Measurements from ENCODE around the gene OPCML.

Gene OPCML

DNA sequence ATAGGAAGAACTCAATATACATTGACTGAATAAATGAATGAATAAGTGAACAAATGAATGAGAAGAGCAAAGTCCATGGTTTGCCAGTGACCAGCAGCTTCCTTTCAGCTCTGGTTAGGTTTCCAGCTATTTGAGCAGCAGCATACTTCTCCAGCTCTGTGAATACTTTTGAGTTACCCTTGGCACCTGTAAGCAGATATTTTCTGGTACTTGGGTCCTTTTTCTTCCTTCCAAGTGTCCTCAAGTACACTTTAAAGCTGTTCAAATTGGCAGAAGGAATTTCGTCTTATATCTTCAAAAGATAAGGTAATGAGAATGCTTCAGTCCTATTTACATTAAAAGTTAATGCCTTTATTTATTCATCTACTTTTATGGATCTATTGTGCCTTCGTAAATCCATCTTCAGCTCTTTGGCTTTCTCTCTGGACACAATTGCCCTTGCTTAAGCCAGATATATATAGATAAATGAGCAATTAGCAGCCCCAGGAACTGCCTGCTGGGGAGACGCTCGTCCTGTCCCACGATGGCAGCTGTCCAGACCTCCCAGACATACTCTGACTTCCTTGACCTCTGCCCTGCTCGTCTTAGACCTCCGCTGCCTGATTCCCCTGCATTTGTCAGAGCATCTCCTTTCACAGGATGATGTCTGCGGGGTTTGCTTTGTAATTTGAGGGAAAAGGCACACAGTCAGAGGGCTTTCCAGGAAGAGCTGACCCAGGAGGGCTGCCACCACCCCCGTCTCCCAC is 926.3 kb downstream of the OPCML start:
- no peak for DNase-seq (ENCODE audit: low read depth)

DNA sequence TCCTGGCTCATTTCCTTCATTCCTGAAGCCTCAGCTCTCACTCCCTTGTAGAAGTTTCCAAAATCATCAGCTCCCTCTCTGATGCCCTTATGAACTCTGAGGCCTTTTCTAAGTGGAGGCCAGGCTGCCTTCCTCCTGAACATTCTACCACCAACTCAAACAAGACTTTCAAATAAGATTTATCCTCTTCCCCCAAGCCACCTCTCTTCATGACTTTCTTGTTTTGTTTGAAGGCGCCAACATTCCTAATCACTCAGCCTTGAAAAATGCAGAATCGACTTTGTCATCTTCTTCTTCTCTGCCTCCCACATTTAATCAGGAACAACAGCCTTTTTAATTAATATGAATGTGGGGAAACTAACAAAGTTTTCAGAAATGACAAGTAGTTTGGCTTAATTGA is 927.9 kb downstream of the OPCML start:
- no peak for DNase-seq (ENCODE audit: low read depth)

DNA sequence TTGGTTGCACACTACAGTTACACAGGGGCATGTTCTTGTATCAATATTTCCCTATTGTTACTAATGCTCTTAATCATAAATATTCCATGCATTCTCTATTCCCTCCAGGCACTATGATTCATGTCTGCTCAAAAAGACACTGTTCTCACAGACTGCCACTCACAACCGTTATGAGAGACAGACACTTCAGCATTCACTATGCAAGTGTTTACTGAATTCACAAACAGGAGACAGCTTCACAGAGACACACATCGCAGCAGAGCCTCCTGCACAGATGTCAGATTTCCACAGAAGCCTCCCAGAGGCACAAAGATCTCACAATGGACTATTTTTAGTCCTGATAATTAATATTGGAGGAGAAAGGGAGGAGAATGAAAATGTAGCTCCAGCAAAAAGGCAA is 930.4 kb downstream of the OPCML start:
- DNase-seq (ENCODE audit: low read depth), result no peak

DNA sequence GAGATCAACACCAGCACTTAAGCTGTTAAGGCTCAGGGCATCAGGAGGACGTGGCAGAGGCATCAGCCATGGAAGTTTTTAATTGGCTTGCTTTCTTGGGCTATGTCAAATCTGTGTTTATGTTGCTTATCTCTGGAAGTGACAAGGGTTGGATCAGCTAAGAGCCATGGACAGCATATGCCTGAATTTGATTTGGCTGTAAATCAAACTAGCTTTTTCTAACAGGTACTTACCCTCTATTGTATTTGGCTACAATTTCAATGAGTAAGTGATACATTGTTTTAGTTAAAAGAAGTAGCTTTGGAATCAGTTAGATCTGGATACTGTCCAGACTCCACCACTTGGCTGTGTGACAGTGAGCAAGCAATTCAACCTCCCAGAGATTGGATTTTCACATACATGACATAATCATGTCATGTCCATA is 936.6 kb downstream of the OPCML start:
- no peak for DNase-seq (ENCODE audit: low read depth)

DNA sequence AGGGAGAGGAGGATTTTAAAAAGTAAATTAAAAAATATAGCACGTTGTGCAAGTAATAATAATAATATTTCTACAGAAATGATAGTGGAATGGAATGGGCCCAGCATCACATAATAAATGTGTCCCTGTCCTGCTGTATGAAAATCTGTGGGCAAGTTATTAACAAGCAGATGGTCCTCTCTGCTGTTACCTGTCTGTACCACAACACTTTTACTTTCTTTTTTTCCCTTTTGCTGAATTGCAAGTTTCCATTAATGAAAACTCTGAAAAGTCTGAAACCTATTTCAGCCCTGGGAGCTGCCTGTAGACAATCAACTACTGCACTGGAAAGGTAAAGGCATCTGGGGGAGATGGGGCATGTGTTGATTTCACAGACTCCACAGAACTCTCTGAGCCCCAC is 937.1 kb downstream of the OPCML start:
- DNase-seq (ENCODE audit: low read depth), result no peak

DNA sequence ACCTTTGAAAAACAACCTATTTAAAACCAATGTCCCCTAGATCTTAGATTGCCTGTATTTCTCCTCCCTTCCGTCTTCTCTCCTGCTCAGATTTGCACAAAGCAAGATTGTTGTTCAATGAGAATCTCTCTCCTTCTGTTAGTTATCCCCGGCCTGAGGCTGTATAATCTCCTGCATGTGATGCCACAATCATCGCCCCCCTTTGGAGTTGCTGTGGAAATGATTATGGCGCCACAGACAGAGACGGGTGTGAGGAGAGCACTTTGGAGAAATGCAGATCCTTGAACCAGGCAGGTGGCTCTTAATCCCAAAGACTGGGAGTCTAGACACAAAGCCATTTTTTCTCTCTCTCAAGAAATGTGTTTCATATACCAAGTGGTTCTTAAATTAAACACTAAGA is 941.3 kb downstream of the OPCML start:
- no peak for DNase-seq (ENCODE audit: low read depth)

DNA sequence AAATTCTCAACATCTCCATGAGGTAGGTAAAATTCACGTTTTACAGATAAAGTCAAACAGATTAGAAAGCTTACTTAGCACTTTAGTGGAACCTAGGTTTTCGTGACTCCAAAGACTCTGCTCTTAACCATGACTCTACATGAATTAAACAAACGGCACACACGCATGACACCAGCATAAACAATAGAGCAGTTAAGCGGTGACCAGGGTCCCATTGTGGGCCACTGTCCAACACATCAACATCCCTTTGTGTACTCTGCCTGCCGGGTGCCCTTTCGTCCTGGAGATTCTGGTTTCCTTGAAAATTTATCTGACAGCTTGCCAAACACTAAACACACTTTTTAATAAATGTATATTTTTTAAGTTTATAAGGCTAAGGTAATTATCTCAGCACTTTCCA is 941.7 kb downstream of the OPCML start:
- DNase-seq (ENCODE audit: low read depth), result no peak

DNA sequence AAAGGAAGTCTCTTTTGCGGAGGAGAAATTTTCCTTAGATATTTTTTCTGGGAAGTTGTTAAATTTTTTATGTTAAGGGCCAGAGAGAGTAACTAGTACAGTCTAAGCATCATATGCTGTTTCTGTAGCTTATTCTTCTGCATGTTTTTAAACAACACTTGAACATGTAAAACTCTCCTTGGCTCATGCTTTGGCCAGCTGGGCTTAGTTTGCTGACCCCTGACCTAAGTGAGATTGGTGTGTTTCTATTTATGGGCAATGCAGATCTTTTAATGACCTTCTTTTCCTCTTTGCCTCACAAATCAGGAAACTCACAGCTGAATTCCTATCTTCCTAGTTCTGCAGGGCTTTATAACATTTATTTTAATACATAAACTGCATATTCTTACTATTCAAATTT is 942.5 kb downstream of the OPCML start:
- DNase-seq (ENCODE audit: low read depth), result no peak

DNA sequence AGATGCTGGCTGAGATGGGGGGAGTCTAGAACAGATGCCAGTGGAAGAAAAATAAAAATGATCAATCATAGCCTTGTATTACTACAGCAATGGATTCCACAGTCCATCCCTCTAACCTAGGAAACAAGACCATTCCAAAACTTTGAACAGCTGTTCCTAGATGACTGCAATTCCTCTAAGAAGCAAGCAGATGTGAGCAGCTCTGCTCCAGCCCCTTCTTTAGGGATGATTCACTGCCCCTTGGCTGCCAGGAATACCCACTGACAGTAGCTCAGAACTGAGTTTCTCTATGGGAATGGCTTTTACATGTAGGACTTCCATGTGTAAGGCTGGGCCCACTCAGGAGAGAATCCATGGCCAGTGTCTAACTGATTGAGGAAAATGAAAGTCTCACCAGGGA is 943.9 kb downstream of the OPCML start:
- no peak for DNase-seq (ENCODE audit: low read depth)

DNA sequence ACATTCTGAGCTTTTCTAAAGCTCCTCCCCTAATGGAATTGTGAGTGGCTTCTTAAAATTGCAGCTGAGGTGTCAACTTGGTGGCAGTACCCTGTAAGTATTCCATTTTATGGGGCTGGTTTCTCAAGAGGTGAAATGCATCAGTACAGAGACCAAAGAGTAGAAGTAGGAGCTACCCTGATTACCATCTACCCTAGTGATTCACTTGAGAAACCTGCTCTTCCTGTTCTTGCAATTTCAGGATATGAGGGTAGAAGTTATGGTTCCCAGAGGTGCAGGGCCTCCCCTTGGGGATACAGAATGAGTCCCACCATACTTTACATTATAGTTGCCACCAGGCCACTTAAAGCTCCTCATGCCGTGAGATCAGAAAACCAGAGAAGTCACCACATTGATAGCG is 944.6 kb downstream of the OPCML start:
- DNase-seq (ENCODE audit: low read depth), result no peak

DNA sequence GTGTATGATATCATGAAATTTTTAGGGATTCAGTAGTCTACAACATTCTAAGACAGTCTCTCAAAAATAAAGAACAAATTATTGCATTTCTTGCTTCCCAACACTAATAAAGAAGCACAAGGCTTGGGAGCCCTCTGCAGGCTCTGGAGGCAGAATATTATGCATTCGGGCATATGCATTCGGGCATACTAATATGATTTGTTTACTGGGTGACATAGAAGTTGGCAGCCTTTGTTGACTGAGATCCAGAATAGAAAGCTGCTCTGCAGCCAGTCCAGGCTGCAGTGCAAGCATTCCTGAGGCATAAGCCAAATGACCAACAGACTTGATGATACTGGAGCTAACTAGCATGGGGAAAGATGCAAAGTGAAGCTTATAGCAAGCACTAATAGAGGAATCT is 945.5 kb downstream of the OPCML start:
- DNase-seq (ENCODE audit: low read depth), result no peak

DNA sequence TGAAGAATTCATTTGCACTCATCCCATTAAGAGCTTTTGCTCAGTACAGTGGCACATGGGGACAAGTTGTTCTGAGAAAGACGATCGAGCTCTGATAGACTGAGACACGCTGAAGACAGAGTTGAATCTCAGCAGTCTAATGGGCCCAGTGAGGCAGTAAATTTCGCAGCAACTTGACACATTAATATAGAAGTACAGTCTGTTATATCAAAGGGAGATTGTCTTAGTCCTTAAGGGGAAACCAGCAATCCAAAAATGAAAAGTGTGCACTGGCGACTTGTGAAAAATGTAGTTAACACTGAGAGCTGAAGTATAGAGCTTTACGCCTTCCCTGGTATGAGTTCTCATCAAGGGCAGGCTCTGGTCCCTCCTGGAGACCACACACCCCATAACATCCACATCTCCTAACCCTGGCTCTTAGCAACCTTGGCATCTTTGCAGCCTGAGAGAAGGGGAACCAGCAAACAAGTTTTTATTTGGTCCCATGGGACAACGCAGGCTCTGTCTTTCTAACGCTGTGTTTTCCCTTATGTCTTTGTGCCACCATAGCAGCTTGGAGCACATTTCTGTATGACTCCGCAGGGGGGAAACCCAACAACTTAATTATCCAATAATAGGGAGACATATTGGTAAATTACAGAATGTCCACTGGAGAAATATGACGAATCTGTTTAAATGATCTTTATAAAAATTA is 952.5 kb downstream of the OPCML start:
- no peak for DNase-seq (ENCODE audit: low read depth)

DNA sequence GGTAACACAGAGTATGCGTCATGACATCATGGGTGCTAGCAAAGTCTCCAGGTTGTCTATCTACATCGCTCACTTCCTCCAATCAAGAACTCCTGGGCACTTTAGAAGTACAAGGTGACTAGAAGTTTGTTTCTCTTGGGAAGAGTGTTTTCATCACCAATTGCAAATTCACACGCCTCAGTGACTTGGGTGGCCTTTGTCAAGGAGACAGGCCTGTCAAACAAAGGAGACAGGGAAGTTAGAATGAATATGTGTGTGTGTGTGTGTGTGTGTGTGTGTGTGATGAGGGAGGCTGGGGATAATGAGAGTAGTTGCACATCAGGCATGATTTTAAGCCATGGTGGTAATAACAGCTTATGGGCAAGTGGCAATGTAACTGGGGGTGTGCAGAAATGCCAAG is 953.2 kb downstream of the OPCML start:
- no peak for DNase-seq (ENCODE audit: low read depth)

DNA sequence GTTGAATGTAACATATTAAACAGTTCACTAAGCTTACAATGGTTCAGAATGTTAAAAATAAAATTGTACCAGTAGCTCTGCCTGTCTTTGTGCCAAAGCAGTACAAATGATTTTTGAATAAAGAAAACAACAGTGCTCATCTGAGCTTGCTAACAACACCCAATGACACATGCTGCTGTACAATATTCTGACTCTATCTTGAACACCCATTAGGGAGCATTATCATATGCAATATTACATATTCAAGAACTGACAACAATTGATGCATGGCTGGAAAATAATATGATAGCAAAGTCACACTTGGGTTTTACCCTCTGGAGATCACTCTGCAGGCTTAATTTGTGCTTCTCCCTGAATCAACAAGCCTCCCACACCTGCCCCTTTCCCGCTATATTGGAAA is 953.7 kb downstream of the OPCML start:
- DNase-seq (ENCODE audit: low read depth), result no peak

DNA sequence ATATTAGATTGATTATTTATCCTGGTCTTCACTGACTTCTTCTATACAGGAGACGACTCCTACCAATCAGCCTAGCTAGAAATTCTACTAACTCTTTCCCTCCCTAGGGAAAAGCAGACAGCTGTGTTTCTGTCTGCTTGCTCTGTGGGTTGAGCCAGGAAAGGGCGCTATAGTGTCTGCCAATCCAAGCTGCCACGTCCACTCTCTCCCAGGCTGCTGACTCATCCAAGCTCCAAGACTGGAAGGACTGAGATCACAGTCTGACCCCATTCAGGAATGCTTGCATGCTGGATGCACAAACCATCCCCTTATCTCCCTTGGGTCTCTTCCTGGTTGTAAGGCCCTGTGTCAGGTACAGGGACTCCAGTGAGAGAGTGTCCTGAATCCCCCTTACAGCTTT is 955.6 kb downstream of the OPCML start:
- no peak for DNase-seq (ENCODE audit: low read depth)

DNA sequence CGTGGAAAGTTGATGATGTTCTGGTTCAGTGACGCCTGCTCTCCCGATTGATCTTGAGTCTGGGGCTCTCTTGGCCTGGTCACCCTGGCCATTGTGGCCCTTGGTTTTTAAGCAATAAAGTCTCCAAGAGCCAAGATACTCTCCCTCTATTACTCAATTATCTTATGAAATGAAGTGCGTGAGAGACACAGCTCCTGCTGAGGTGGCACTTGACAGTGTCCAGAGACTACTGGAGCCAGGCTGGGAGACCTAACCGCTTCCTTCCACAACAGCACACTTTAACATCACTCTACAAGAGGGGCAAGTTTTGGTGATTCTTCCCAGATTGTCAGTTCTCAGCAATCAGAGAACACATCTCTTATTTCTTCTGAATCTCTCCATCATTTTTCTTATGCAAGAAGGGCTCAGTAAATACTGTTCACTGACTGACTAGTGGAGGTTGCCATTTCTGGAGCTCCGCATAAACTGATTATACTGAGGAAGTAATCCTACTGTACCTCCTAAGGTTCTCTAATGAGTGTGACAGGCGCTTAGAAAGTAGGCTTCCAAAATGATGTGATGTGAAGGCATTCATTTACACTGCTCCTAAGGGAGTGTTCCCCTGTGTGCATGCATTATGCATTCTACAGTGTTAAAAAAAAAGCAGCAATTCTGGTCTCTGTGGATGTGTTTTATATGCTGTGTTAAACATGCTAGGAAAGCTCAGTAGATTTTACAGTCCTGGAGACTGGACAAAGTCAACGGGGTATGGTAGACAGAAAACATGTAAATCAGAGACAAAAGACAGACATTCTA is 968.0 kb downstream of the OPCML start:
- DNase-seq (ENCODE audit: low read depth), result no peak

DNA sequence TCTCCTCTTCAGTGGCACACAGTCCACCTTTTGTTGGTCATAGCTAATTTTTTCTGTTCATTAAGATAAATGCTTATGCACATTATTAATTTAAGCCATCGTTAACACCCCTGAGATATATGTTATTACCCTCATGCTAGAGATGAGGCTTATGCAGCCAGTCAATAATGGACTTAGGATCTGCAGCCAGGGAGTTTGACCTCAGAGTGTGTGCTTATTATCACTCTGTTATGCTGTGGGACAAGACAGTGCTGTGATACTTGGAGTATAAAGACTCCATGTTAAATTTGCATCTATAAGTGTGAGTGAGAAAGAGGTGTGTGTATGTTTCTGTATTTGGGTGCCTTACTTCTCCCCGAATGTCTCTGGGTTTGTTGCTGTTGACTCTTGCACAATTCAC is 969.3 kb downstream of the OPCML start:
- no peak for DNase-seq (ENCODE audit: low read depth)

DNA sequence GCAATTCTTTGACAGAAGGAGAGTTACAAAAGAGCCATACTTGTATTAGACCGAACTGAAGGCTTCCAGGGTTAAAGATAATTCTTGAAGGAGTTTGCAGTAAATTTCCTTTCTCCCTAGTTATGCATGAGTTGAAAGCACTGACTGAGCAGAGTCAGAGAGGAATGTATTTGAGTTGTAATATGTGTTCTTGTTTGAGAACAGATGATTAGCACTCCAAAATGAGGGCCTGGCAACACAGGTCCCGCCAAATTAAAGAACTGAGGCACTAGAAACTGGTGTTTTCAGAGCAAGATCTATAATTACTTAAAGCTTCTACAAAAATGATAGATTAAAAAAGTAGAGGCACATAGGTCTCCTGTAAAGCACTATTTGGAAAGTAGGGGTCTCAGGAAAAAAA is 970.4 kb downstream of the OPCML start:
- no peak for DNase-seq (ENCODE audit: low read depth)

DNA sequence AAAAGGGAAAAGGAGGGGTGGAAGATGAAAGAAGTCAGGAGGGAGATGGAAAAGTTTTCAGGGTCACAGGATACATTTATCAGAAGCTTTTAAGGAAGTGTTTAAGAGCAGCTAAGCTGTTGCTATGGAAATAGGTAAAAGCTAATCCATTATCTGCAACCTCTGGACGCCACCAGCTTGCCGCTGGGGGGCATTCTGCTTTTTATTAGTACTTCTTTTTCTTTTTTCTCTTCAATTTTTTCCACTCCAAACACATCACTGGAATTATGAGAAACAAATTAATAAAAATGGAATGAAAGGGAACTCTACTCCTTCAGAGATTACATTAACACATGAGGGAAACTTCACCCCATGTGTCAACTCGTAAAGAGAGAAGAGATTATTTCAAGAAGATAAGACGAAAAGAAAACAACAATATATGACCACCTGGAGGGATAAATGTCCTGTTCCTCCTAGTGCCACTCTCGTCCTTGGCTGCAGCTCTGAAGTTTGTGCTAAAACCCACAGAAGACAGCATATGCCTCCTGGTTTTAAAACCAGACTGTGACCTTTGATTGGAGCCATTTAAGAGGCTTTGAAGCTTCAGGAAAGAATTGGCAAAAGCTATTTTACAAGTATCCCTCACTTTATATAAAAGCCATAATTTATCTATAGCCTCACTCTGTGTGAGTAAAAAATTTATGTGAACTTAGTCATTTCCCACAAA is 972.8 kb downstream of the OPCML start:
- DNase-seq (ENCODE audit: low read depth), result no peak

DNA sequence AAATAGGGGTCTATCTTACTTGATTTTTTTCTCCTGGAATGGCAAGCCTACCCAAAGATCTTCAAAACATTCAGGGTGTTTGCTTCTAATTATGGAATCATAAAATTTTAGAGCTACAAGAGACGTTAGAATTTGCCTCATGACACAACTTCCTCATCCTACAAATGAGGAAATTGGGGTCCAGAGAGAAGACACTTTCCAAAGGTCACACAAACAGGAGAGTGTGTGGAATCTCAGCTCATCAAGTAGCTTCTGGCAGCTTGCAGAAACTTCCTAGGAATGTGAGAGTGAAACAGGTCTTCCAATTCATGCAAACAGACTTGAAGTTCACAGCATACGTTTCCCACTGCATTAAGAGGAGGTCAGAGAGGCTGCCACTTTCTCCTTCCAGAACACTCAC is 976.0 kb downstream of the OPCML start:
- DNase-seq (ENCODE audit: low read depth), result no peak

DNA sequence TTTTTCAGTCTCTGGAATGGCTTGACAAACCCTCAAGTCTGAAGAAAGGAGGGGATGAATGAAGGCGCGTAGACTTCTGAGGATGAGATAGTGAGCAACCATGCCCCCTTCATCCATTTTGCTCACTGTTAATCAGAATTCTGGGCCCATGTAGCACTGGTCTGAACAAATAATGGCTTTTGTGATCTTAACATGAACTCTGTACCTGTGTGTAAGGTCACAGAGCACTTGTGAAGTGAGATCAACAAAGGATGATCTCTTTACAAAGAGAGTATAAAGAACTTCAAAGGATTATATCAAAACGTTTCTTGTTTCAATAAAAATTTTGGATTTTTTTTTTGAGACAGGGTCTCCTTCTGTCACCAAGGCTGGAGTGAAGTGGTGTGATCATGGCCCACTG is 976.7 kb downstream of the OPCML start:
- no peak for DNase-seq (ENCODE audit: low read depth)

DNA sequence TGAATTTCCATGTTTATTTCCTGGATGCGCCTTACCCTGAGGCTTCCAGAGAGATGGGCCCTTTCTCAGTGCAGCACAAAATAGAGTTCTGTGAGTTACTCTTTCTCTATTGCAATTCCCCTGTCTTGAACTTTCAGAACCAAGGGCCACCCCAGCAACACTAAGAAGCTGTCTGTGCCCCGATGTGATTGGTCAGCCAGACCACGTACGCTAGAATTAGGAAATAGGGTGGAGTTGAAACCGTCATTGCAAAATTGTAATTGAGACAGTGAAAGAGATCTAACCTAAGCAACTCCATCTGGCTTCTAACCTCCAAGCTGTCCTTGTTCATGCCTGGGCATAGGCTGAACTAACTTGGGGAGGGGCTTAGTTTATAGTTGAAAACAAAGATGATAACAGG is 981.3 kb downstream of the OPCML start:
- DNase-seq (ENCODE audit: low read depth), result no peak

DNA sequence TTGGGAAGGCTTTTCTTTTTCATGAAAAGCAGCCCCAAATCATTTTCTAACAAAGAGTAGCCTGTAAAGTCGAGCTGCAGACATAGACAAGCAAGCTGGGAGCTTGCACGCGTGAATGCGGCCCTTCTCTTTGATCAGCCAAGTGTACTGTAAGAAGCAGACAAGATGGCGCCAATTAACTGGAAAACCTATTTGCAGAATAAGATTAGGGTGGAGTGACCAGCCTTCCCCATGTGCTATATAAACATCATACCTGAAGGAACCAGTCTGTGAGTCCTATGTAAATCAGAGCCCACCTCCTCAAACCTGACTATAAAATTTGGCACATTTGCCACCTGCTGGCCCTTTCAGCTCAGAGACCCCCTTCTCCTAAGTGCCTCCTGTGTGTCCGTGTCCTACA is 982.7 kb downstream of the OPCML start:
- no peak for DNase-seq (ENCODE audit: low read depth)

Measured in stimulated activated CD8-positive, alpha-beta memory T cell treated with anti-CD3 and anti-CD28 coated beads, Interleukin-12 subunit alpha, Interleukin-12 subunit beta, amount 100 ng/mL, for 4 hours (primary cell).